PC-9 (cell line): Measurements from ENCODE around the gene CDC14B. TPM values are rescaled to one million over a fixed set of nuclear protein-coding genes. Genes with fewer than 3 reads are reported as not detected.

Source experiments
- BruUV-seq: library from RNA; stranded (reverse); fragments of 400-500 nt; replicated peaks from 2 replicates; lab custom pipeline; 2021; lab: Mats Ljungman, UMichigan
- CTCF ChIA-PET: fragments of 300-600 bp; sonication (Branson Sonifier 250); formaldehyde crosslinking; loops from one replicate; lab custom pipeline; 2022; ENCODE audit warnings: antibody characterized with exemption; lab: Charles Lee
- POLR2A ChIA-PET: fragments of 300-600 bp; sonication (Branson Sonifier 250); formaldehyde crosslinking; loops from one replicate; lab custom pipeline; 2022; ENCODE audit warnings: antibody characterized with exemption; ENCODE audit not compliant: unreplicated experiment; lab: Charles Lee
- DNase-seq, 2 experiments: peaks; one replicate each; pipeline versions ENCODE4 v3.0.0 to v3.0.0-alpha.2; 2015 to 2022; ENCODE audit warnings: mixed read lengths in 1 of 2
- H2AFZ ChIP-seq: fragments of 200-600 bp; sonication (generic); 2 replicates; pipeline ENCODE4 v1.8.1; 2017; ENCODE audit warnings: antibody characterized with exemption
- H3F3A ChIP-seq: fragments of 200-600 bp; sonication (generic); 2 replicates; pipeline ENCODE4 v1.8.1; 2017; ENCODE audit warnings: antibody characterized with exemption, mild to moderate bottlenecking, low read depth; ENCODE audit not compliant: insufficient read depth
- H3K27ac ChIP-seq: fragments of 200-600 bp; sonication (generic); 2 replicates; pipeline ENCODE4 v1.6.1; 2016; ENCODE audit warnings: mixed run types
- H3K27me3 ChIP-seq: fragments of 200-600 bp; sonication (generic); 2 replicates; pipeline ENCODE4 v1.6.1; 2016; ENCODE audit warnings: low read depth, mixed run types; ENCODE audit not compliant: insufficient read depth
- H3K36me3 ChIP-seq: fragments of 200-600 bp; sonication (generic); 2 replicates; pipeline ENCODE4 v1.6.1; 2016; ENCODE audit warnings: low read depth, mixed run types
- H3K4me1 ChIP-seq: fragments of 200-600 bp; sonication (generic); replicated peaks from 2 replicates; pipeline ENCODE4 v1.6.1; 2016; ENCODE audit warnings: mixed run types; ENCODE audit not compliant: insufficient read depth
- H3K4me2 ChIP-seq: fragments of 200-600 bp; sonication (generic); 2 replicates; pipeline ENCODE4 v1.6.1; 2017; ENCODE audit warnings: mixed run types
- H3K4me3 ChIP-seq: fragments of 200-600 bp; sonication (generic); 2 replicates; pipeline ENCODE4 v1.6.1; 2016; ENCODE audit warnings: mixed run types
- H3K79me2 ChIP-seq: fragments of 200-600 bp; sonication (generic); 2 replicates; pipeline ENCODE4 v1.6.1; 2017; ENCODE audit warnings: low read depth, mixed run types
- H3K9me2 ChIP-seq: fragments of 200-600 bp; sonication (generic); 2 replicates; pipeline ENCODE4 v1.8.1; 2017; ENCODE audit warnings: mild to moderate bottlenecking; ENCODE audit not compliant: insufficient read depth
- H3K9me3 ChIP-seq: fragments of 200-600 bp; sonication (generic); 2 replicates; pipeline ENCODE4 v1.8.1; 2016; ENCODE audit warnings: low read depth; ENCODE audit not compliant: insufficient read depth
- H4K20me1 ChIP-seq: fragments of 200-600 bp; sonication (generic); 2 replicates; pipeline ENCODE4 v1.8.1; 2017; ENCODE audit not compliant: insufficient read depth
- CTCF ChIP-seq: fragments of 200-600 bp; sonication (generic); conservative IDR thresholded peaks from 2 replicates; pipeline ENCODE4 v1.6.1; 2017; ENCODE audit warnings: mixed run types, antibody characterized with exemption, mild to moderate bottlenecking, moderate library complexity
- EZH2 ChIP-seq: fragments of 200-600 bp; sonication (generic); IDR thresholded peaks from 2 replicates; pipeline ENCODE4 v1.8.0; 2017; ENCODE audit warnings: antibody characterized with exemption, low read depth
- intact Hi-C: fragments of 100-400 bp; cut with micrococcal nuclease; formaldehyde crosslinking; loops from one replicate; pipeline ENCODE4 v1.10.0; 2022; ENCODE audit not compliant: unreplicated experiment
- total RNA-seq: library from RNA; stranded (reverse); gene quantifications from 2 replicates; pipeline ENCODE4 v1.2.3, GENCODE V29; 2021

The CDC14B gene
- total RNA-seq, 1 experiment from 2014 or later = 47.2 TPM

DNA sequence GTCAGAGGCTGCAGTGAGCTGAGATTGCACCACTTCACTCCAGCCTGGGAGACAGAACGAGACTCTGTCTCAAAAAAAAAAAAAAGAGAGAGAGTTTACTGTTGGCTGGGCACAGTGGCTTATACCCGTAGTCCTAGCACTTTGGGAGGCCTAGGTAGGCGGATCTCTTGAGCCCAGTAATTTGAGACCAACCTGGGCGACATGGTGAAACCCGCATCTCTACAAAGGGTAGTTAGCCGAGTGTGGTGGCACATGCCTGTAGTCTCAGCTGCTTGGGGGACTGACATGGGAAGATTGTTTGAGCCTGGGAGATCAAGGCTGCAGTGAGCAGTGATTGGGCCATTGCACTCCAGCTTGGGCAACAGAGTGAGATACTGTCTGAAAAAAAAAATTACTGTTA is 157.1 kb downstream of the CDC14B start:
- Histone ChIP-seq H3K4me3 (no peak overlapping the region), H3K27ac (no peak overlapping the region), H3K4me1 (no peaks in the 10 kb centered on the region), H3K9me3 (no peaks in the 10 kb centered on the region), H4K20me1 (no peaks in the 10 kb centered on the region), H3F3A (no peaks in the 10 kb centered on the region), H3K27me3 (no peaks in the 10 kb centered on the region), H2AFZ (no peak overlapping the region), H3K4me2 (no peak overlapping the region), H3K9me2 (no peaks in the 10 kb centered on the region), H3K36me3 (no peaks in the 10 kb centered on the region; the same call in 1 of the 2 replicates), H3K79me2 (no peaks in the 10 kb centered on the region)
- ChIA-PET POLR2A (no interaction called here), CTCF (no interaction called here)
- intact Hi-C loops = no loop called here
- no peak for TF ChIP-seq CTCF
- TF ChIP-seq EZH2 = no peak
- no peak for DNase-seq
- BruUV-seq = no TSS peak

- BruUV-seq = no TSS peak
- Histone ChIP-seq H3K27me3 (no peaks in the 10 kb centered on the region), H3F3A (peaks cover 5% of the 10 kb centered on the region; the same call in 1 of the 2 replicates), H3K4me2 (no peak overlapping the region), H3K9me3 (no peaks in the 10 kb centered on the region), H3K4me3 (no peak overlapping the region), H3K27ac (no peak overlapping the region), H3K4me1 (no peaks in the 10 kb centered on the region), H4K20me1 (no peaks in the 10 kb centered on the region), H2AFZ (no peak overlapping the region), H3K9me2 (no peaks in the 10 kb centered on the region), H3K79me2 (no peaks in the 10 kb centered on the region), H3K36me3 (no peaks in the 10 kb centered on the region; the same call in 1 of the 2 replicates)
- intact Hi-C loops = no loop called here
- TF ChIP-seq EZH2 = no peak
- no peak for TF ChIP-seq CTCF
- ChIA-PET POLR2A (no interaction called here), CTCF (interaction anchor here (0.7 kb wide), 1 partner anchor 1661 kb away, joined by 4 read pairs; no protein-coding TSS in a partner anchor)
- no peak for DNase-seq
Measured at GRCh38 chr9:96461336-96461735, 158.3 kb downstream of the CDC14B start.

DNA sequence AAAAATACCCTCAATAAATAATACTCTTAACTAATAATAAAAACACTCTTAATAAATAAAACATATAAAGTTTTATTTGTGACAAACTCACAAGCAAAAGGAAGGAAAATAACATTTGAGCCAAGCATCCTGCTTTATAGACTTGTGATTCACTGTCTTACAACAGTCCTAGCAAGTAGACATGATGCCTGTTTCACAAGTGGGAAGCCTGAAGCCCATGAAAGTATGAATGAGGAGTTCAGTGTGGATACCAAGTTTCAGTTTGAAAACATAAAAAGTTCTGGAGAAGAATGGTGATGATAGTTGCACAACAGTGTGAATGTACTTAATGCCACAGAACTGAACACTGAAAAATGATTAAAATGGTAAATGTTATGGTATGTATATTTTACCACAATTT is 158.8 kb downstream of the CDC14B start:
- Histone ChIP-seq H3K4me2 (no peak overlapping the region), H3K4me3 (no peak overlapping the region), H3F3A (peaks cover 5% of the 10 kb centered on the region; the same call in 1 of the 2 replicates), H3K9me3 (no peaks in the 10 kb centered on the region), H3K27me3 (no peaks in the 10 kb centered on the region), H3K36me3 (no peaks in the 10 kb centered on the region; the same call in 1 of the 2 replicates), H3K4me1 (no peaks in the 10 kb centered on the region), H3K9me2 (no peaks in the 10 kb centered on the region), H2AFZ (no peak overlapping the region), H3K79me2 (no peaks in the 10 kb centered on the region), H4K20me1 (no peaks in the 10 kb centered on the region), H3K27ac (no peak overlapping the region)
- ChIA-PET POLR2A (no interaction called here), CTCF (no interaction called here)
- intact Hi-C loops = no loop called here
- no peak for TF ChIP-seq CTCF
- TF ChIP-seq EZH2 = no peak
- no peak for DNase-seq
- no TSS peak for BruUV-seq
